ENCODE measurements around the gene VWA3A.
"Not testable (repeated sequence)": the region's sequence is repeated elsewhere in the genome, so short reads cannot be mapped to it uniquely, and the experiment has no call there.

The VWA3A gene

DNA sequence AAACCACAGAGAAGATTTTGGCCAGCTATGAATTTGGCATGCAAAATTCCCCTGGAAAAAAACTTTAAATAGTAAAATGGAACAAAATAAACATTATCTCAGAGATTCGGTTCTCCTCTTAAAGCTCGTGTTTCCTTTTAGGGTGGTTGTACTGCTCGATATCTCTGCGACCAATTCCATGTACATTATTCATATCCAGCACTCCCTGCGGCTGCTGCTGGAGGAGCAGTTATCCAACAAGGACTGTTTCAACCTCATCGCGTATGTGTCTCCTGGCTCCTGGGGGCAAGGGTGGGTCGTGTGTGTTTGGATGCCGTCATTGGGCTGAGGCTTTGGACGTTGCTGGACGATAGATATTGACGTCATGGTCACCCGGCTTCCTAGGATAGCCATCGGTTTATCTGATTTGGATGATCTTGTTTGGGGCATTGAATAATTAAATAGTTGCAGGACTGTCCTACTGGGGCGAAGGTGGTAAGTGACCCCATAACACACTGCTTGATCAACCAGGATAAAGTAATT is 33.8 kb downstream of the VWA3A start:
- Histone ChIP-seq H3K4me1 (ENCODE audit: control insufficient read depth in 5 of 5, insufficient read depth in 5 of 5, low read length in 5 of 5) (no peaks in the 10 kb centered on the region), H3K27ac (ENCODE audit: low read depth, low read length) (no peak overlapping the region), H3K9ac (ENCODE audit: low read length in 5 of 5) (no peak overlapping the region), H3K27me3 (ENCODE audit: control insufficient read depth in 5 of 5, insufficient read depth in 4 of 5, low read length in 5 of 5) (no peaks in the 10 kb centered on the region), H3K4me3 (ENCODE audit: low read depth in 1 of 5, low read length in 5 of 5) (no peak overlapping the region), H3K9me3 (ENCODE audit: control insufficient read depth in 5 of 5, low read length in 5 of 5) (peaks cover 0 to 2% (median 0%) of the 10 kb centered on the region in 5 donors), H3K36me3 (ENCODE audit: control insufficient read depth in 5 of 5, insufficient read depth in 5 of 5, low read length in 5 of 5) (no peaks in the 10 kb centered on the region)

DNA sequence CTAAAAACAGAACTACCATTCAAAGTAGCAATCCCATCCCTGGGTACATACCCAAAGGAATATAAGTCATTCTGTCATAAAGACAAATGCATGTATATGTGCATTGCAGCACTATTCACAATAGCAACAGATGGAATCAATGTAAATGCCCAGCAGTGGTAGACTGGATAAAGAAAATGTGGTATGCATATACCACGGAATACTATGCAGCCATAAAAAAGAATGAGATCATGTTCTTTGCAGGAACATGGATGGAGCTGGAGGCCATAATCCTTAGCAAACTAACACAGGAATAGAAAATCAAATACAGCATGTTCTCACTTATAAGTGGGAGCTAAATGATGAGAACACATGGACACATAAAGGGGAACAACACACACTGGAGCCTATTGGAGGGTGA is 36.2 kb downstream of the VWA3A start:
- H3K36me3 ChIP-seq (ENCODE audit: control insufficient read depth in 5 of 5, insufficient read depth in 5 of 5, low read length in 5 of 5); H3K27ac ChIP-seq (ENCODE audit: low read depth, low read length); H3K4me1 ChIP-seq (ENCODE audit: control insufficient read depth in 5 of 5, insufficient read depth in 5 of 5, low read length in 5 of 5); H3K9me3 ChIP-seq (ENCODE audit: control insufficient read depth in 5 of 5, low read length in 5 of 5); H3K4me3 ChIP-seq (ENCODE audit: low read depth in 1 of 5, low read length in 5 of 5); H3K27me3 ChIP-seq (ENCODE audit: control insufficient read depth in 5 of 5, insufficient read depth in 4 of 5, low read length in 5 of 5); H3K9ac ChIP-seq (ENCODE audit: low read length in 5 of 5): not testable (repeated sequence)

DNA sequence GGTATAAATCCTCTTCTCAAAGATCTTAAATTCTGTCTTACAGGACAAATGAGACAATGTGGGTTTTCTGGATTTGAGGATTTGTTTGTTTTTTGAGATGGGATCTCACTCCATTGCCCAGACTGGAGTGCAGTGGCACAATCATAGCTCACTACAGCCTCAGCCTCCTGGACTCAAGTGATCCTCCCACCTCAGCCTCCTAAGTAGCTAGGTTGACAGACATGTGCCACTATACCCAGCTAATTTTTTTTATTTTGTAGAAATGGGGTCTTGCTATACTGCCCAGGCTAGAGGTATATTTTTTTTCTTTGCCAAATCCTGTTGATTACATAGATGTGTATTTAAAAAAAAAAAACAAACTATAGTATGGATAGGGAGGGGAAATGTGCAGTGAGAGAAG is 38.2 kb downstream of the VWA3A start:
- no peak overlapping the region for H3K4me3 ChIP-seq (ENCODE audit: low read depth in 1 of 5, low read length in 5 of 5)
- H3K27me3 ChIP-seq (ENCODE audit: control insufficient read depth in 5 of 5, insufficient read depth in 4 of 5, low read length in 5 of 5): no peaks in the 10 kb centered on the region
- no peak overlapping the region for H3K9ac ChIP-seq (ENCODE audit: low read length in 5 of 5)
- H3K36me3 ChIP-seq (ENCODE audit: control insufficient read depth in 5 of 5, insufficient read depth in 5 of 5, low read length in 5 of 5): no peaks in the 10 kb centered on the region
- peaks cover 0 to 2% (median 0%) of the 10 kb centered on the region in 5 donors for H3K9me3 ChIP-seq (ENCODE audit: control insufficient read depth in 5 of 5, low read length in 5 of 5)
- H3K4me1 ChIP-seq (ENCODE audit: control insufficient read depth in 5 of 5, insufficient read depth in 5 of 5, low read length in 5 of 5): no peaks in the 10 kb centered on the region
- H3K27ac ChIP-seq (ENCODE audit: low read depth, low read length): no peak overlapping the region

DNA sequence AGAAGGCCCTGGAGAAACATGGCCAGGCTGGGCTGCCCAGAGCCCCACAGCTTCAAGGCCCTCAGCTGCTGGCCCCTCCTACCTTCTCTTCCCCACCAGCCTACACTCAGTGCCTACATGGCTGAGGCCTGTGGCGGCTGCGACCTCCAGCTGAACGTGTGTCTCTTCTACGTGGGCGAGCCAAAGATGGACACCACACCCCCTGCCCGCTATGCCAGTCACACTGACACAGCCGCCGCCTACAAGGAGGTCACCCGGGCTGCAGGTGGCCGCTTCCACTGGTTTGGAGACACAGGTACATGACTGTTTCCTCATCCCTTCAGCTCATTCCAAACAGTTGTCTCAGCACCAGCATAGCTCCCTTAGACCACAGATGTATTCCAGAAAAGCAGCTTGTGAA is 40.5 kb downstream of the VWA3A start:
- Histone ChIP-seq H3K36me3 (ENCODE audit: control insufficient read depth in 5 of 5, insufficient read depth in 5 of 5, low read length in 5 of 5) (no peaks in the 10 kb centered on the region), H3K27me3 (ENCODE audit: control insufficient read depth in 5 of 5, insufficient read depth in 4 of 5, low read length in 5 of 5) (peaks cover 0 to 4% (median 0%) of the 10 kb centered on the region in 5 donors), H3K9ac (ENCODE audit: low read length in 5 of 5) (no peak overlapping the region), H3K27ac (ENCODE audit: low read depth, low read length) (no peak overlapping the region), H3K4me1 (ENCODE audit: control insufficient read depth in 5 of 5, insufficient read depth in 5 of 5, low read length in 5 of 5) (no peaks in the 10 kb centered on the region), H3K4me3 (ENCODE audit: low read depth in 1 of 5, low read length in 5 of 5) (no peak overlapping the region), H3K9me3 (ENCODE audit: control insufficient read depth in 5 of 5, low read length in 5 of 5) (no peaks in the 10 kb centered on the region)

DNA sequence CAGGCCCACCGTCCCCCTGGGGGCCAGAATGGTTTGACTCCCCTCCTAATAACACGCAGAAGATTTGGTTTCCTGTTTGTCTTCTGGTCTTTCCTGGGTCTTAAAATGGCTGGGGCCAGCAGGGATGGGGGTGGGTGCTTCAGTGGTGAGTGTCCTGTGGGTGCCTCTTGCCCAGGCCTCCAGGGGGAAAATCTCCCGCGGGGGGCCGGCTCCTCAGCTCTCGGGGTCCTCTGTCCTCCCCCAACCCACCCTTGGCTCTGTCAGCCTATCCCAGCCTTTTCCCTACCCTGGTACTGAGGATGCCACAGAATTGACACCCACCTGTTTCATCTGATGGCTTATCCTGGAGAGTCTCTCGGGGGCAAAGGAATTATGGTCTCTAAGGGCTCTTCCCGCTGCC is 46.1 kb downstream of the VWA3A start:
- no peak overlapping the region for H3K27ac ChIP-seq (ENCODE audit: low read depth, low read length)

DNA sequence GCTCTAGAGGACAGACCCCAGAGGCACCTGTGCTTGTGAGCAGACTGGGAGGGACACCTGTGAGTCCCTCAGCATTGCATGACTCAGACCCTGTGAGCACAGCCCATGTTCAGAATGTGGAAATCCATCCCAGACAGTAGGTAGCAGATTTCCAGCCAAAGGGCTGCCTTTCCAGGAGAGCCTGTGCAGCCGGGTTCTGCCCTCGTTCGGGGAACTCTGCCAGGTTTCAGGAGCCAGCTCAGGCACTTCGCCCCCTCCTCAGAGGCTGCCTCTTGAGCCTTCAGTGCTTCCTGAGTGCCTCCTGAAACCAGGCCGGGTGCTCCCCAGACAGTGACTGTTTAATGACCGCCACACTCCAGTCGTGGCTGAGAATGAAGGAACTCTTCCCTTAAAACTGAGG is 46.7 kb downstream of the VWA3A start:
- H3K9ac ChIP-seq (ENCODE audit: low read length in 5 of 5): no peak overlapping the region
- H3K4me3 ChIP-seq (ENCODE audit: low read depth in 1 of 5, low read length in 5 of 5): no peak overlapping the region
- peaks cover 0 to 14% (median 0%) of the 10 kb centered on the region in 5 donors for H3K27me3 ChIP-seq (ENCODE audit: control insufficient read depth in 5 of 5, insufficient read depth in 4 of 5, low read length in 5 of 5)
- H3K4me1 ChIP-seq (ENCODE audit: control insufficient read depth in 5 of 5, insufficient read depth in 5 of 5, low read length in 5 of 5): no peaks in the 10 kb centered on the region
- no peaks in the 10 kb centered on the region for H3K36me3 ChIP-seq (ENCODE audit: control insufficient read depth in 5 of 5, insufficient read depth in 5 of 5, low read length in 5 of 5)
- no peak overlapping the region for H3K27ac ChIP-seq (ENCODE audit: low read depth, low read length)
- no peaks in the 10 kb centered on the region for H3K9me3 ChIP-seq (ENCODE audit: control insufficient read depth in 5 of 5, low read length in 5 of 5)

More for the DNA sequence above, 46.1 kb downstream of the VWA3A start:
- Histone ChIP-seq H3K4me3 (ENCODE audit: low read depth in 1 of 5, low read length in 5 of 5) (no peak overlapping the region), H3K4me1 (ENCODE audit: control insufficient read depth in 5 of 5, insufficient read depth in 5 of 5, low read length in 5 of 5) (no peaks in the 10 kb centered on the region), H3K9me3 (ENCODE audit: control insufficient read depth in 5 of 5, low read length in 5 of 5) (no peaks in the 10 kb centered on the region), H3K9ac (ENCODE audit: low read length in 5 of 5) (no peak overlapping the region), H3K27me3 (ENCODE audit: control insufficient read depth in 5 of 5, insufficient read depth in 4 of 5, low read length in 5 of 5) (peaks cover 0 to 14% (median 0%) of the 10 kb centered on the region in 5 donors), H3K36me3 (ENCODE audit: control insufficient read depth in 5 of 5, insufficient read depth in 5 of 5, low read length in 5 of 5) (no peaks in the 10 kb centered on the region)

DNA sequence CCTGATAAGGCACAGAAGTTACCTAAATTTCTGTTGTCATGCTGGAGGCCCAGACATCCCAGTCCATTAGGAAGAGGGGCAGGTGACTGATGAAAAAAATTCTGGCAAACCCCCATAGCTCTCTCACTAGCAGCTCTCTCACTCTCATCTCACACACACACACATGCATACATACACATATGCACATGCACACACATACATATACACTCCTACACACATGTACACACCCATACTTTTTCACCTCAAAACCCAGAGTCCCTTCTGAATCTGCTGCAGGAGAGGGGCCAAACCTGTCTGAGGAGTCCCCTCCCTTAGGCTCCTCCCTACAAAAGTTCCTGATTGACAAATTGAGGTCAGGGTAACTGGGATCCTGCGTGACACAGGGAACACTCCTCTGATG is 47.4 kb downstream of the VWA3A start:
- H3K36me3 ChIP-seq (ENCODE audit: control insufficient read depth in 5 of 5, insufficient read depth in 5 of 5, low read length in 5 of 5): no peaks in the 10 kb centered on the region
- H3K27me3 ChIP-seq (ENCODE audit: control insufficient read depth in 5 of 5, insufficient read depth in 4 of 5, low read length in 5 of 5): peaks cover 0 to 14% (median 0%) of the 10 kb centered on the region in 5 donors
- H3K27ac ChIP-seq (ENCODE audit: low read depth, low read length): no peak overlapping the region
- no peak overlapping the region for H3K4me3 ChIP-seq (ENCODE audit: low read depth in 1 of 5, low read length in 5 of 5)
- no peak overlapping the region for H3K9ac ChIP-seq (ENCODE audit: low read length in 5 of 5)
- no peaks in the 10 kb centered on the region for H3K9me3 ChIP-seq (ENCODE audit: control insufficient read depth in 5 of 5, low read length in 5 of 5)
- H3K4me1 ChIP-seq (ENCODE audit: control insufficient read depth in 5 of 5, insufficient read depth in 5 of 5, low read length in 5 of 5): no peaks in the 10 kb centered on the region

DNA sequence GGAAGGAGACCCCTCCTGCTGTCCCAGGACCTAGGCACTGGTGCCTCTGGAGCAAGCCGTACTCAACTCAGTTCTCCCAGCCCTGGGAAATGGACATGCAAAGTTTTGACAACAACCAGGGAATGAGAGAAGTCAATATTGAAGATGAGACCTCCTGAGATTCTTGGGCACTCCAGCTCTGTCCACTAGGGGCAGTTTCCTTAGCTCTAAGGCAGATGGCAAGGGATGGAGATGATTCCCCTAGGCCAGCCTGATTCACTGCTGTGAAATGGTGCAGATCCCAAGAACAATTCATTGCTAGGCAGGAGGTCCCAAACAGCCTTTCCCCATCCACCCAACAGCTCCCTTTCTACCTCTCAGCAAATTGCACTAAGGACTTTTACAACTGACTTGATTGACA is 49.4 kb downstream of the VWA3A start:
- no peak overlapping the region for H3K9ac ChIP-seq (ENCODE audit: low read length in 5 of 5)
- no peaks in the 10 kb centered on the region for H3K4me1 ChIP-seq (ENCODE audit: control insufficient read depth in 5 of 5, insufficient read depth in 5 of 5, low read length in 5 of 5)
- H3K4me3 ChIP-seq (ENCODE audit: low read depth in 1 of 5, low read length in 5 of 5): no peak overlapping the region
- no peak overlapping the region for H3K27ac ChIP-seq (ENCODE audit: low read depth, low read length)
- H3K36me3 ChIP-seq (ENCODE audit: control insufficient read depth in 5 of 5, insufficient read depth in 5 of 5, low read length in 5 of 5): no peaks in the 10 kb centered on the region
- peaks cover 0 to 10% (median 0%) of the 10 kb centered on the region in 5 donors for H3K27me3 ChIP-seq (ENCODE audit: control insufficient read depth in 5 of 5, insufficient read depth in 4 of 5, low read length in 5 of 5)
- no peaks in the 10 kb centered on the region for H3K9me3 ChIP-seq (ENCODE audit: control insufficient read depth in 5 of 5, low read length in 5 of 5)

DNA sequence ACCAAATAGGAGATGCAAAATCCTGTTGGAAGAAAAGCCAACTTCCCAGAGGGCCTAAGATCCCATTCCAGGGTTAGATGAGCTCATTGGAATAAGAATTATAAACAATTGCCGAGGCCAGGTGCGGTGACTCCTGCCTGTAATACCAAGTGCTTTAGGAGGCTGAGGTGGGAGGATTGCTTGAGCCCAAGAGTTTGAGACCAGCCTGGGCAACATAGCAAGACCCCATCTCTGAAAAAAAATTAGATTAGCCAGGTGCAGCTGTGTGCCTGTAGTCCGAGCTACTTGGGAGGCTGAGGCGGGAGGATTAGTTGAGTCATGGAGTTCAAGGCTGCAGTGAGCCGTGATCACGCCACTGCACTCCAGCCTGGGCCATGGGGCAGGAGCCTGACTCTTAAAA is 52.2 kb downstream of the VWA3A start:
- H3K27me3 ChIP-seq (ENCODE audit: control insufficient read depth in 5 of 5, insufficient read depth in 4 of 5, low read length in 5 of 5): peaks cover 0 to 7% (median 0%) of the 10 kb centered on the region in 5 donors
- no peaks in the 10 kb centered on the region for H3K4me1 ChIP-seq (ENCODE audit: control insufficient read depth in 5 of 5, insufficient read depth in 5 of 5, low read length in 5 of 5)
- H3K4me3 ChIP-seq (ENCODE audit: low read depth in 1 of 5, low read length in 5 of 5): no peak overlapping the region
- no peak overlapping the region for H3K27ac ChIP-seq (ENCODE audit: low read depth, low read length)
- no peaks in the 10 kb centered on the region for H3K9me3 ChIP-seq (ENCODE audit: control insufficient read depth in 5 of 5, low read length in 5 of 5)
- no peaks in the 10 kb centered on the region for H3K36me3 ChIP-seq (ENCODE audit: control insufficient read depth in 5 of 5, insufficient read depth in 5 of 5, low read length in 5 of 5)
- H3K9ac ChIP-seq (ENCODE audit: low read length in 5 of 5): no peak overlapping the region

DNA sequence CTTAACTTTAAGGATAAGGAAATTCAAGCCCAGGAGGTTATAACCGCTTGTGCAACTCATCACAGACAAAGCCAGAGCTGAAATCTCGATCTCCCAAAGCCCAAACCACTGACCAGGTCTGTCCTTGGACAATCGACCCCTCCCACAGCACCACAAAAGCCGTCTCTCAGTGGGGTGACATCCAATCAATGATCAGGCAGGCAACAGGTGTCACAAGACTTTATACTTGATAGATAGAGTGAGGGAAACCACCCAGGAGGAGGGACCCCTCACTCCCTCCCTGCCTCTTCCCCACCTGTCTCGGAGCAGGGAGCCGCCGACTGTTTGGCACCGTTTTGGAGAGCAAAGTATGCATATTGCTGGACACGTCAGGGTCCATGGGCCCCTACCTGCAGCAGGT is 55.5 kb downstream of the VWA3A start:
- H3K9me3 ChIP-seq (ENCODE audit: control insufficient read depth in 5 of 5, low read length in 5 of 5): no peaks in the 10 kb centered on the region
- no peaks in the 10 kb centered on the region for H3K36me3 ChIP-seq (ENCODE audit: control insufficient read depth in 5 of 5, insufficient read depth in 5 of 5, low read length in 5 of 5)
- no peaks in the 10 kb centered on the region for H3K27me3 ChIP-seq (ENCODE audit: control insufficient read depth in 5 of 5, insufficient read depth in 4 of 5, low read length in 5 of 5)
- H3K9ac ChIP-seq (ENCODE audit: low read length in 5 of 5): no peak overlapping the region
- no peak overlapping the region for H3K4me3 ChIP-seq (ENCODE audit: low read depth in 1 of 5, low read length in 5 of 5)
- H3K4me1 ChIP-seq (ENCODE audit: control insufficient read depth in 5 of 5, insufficient read depth in 5 of 5, low read length in 5 of 5): no peaks in the 10 kb centered on the region
- no peak overlapping the region for H3K27ac ChIP-seq (ENCODE audit: low read depth, low read length)

All from subcutaneous abdominal adipose tissue (tissue), 5 donors.